Measurements from ENCODE around the gene TMEM234. TPM values are rescaled to one million over a fixed set of nuclear protein-coding genes. Genes with fewer than 3 reads are reported as not detected.

Gene TMEM234
- total and polyA plus RNA-seq, 2 of the 4 experiments (the other 2 are of a cell fraction), result 10.8 to 22.7 TPM

DNA sequence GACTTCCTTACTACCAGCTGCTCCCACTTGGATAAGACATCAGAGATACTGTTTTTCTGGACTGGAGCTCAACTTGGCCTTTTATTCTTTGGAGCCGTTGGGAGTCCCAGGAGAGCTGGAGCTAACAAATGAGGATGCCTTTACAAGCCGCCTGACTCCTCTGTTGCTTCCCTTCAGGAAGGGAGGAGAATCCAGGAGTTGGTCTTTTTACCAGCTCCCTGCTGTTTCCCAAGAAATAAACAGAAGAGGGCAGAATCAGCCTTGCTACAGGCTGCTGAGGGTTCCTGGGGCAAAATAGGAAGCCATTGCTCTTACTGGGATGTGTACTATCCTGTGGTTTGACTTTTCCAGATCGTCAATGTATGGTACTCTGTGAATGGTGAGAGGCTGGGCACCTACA lies 1.5 kb upstream of the TMEM234 start:
- Histone ChIP-seq H3K9ac (ENCODE audit: low read depth, low read length) (no peak overlapping the region), H3K23ac (ENCODE audit: low read depth, low read length) (0 out of 2 replicates have a peak overlapping the region, but pooled peaks have one; percentile 18), H2AK9ac (replicated peaks; ENCODE audit: low read depth, low read length, poor library complexity) (no peak overlapping the region), H4K5ac (ENCODE audit: low read depth, low read length) (no peak overlapping the region), H2BK120ac (ENCODE audit: low read depth, low read length) (no peak overlapping the region), H2AK5ac (ENCODE audit: low read depth, low read length) (no peak overlapping the region), H2BK15ac (ENCODE audit: low read depth, low read length) (no peak overlapping the region), H3K9me3 (ENCODE audit: control insufficient read depth, insufficient read depth, low read length) (no peaks in the 10 kb centered on the region), H3K4me1 (ENCODE audit: control insufficient read depth, insufficient read depth, low read length) (peaks cover 12% of the 10 kb centered on the region), H2AFZ (replicated peaks; ENCODE audit: low read length, poor library complexity) (no peak overlapping the region), H4K91ac (ENCODE audit: insufficient read depth, low read depth, low read length) (no peak overlapping the region), H3K18ac (ENCODE audit: low read depth, low read length) (no peak overlapping the region), H3K4ac (ENCODE audit: low read depth, low read length) (no peak overlapping the region), H4K20me1 (ENCODE audit: insufficient read depth, low read length) (0 out of 2 replicates have a peak, but pooled peaks cover 10% of the 10 kb centered on the region), H3K4me2 (ENCODE audit: low read depth, low read length) (peak overlapping the region; percentile 13; the same call in 1 of the 2 replicates), H3K27me3 (ENCODE audit: control insufficient read depth, insufficient read depth, low read length) (no peaks in the 10 kb centered on the region), H3K79me1 (ENCODE audit: low read depth in 1 of 2, low read length in 2 of 2) (peaks cover 37 to 75% of the 10 kb centered on the region in 2 experiments), H3K4me3 (ENCODE audit: insufficient read depth, low read depth, low read length) (no peak overlapping the region), H3K9me1 (ENCODE audit: insufficient read depth, low read length) (peaks cover 16% of the 10 kb centered on the region), H3K27ac (ENCODE audit: insufficient read depth, low read length) (no peak overlapping the region), H3K36me3 (ENCODE audit: control insufficient read depth, insufficient read depth, low read length) (peaks cover 39% of the 10 kb centered on the region), H3K14ac (replicated peaks; ENCODE audit: low read depth, low read length) (no peak overlapping the region), H2BK5ac (ENCODE audit: low read depth, low read length, poor library complexity, severe bottlenecking) (no peak overlapping the region), H4K8ac (ENCODE audit: low read depth in 2 of 2, low read length in 2 of 2) (0 out of 4 replicates have a peak overlapping the region, but pooled peaks of 1 of the 2 experiments have one; percentile 47), H2BK20ac (ENCODE audit: low read depth, low read length) (no peak overlapping the region), H3K56ac (ENCODE audit: extremely low read depth, insufficient read depth, low read length) (no peak overlapping the region)
- TF ChIP-seq RCOR1 (IDR thresholded peaks at IDR 0.05; ENCODE audit: insufficient replicate concordance, low read length) (no peak), CEBPB (IDR thresholded peaks at IDR 0.05; ENCODE audit: low read depth, low read length) (no peak), BHLHE40 (IDR thresholded peaks at IDR 0.05; ENCODE audit: low read depth, low read length) (no peak), CHD1 (IDR thresholded peaks at IDR 0.05; ENCODE audit: low read depth, low read length) (no peak), SMC3 (IDR thresholded peaks at IDR 0.05; ENCODE audit: low read depth, low read length) (no peak), MAFK (IDR thresholded peaks at IDR 0.05; ENCODE audit: low read depth, low read length) (no peak), FOS (IDR thresholded peaks at IDR 0.05; ENCODE audit: low read depth, low read length) (no peak), NFE2L2 (IDR thresholded peaks at IDR 0.05; ENCODE audit: low read depth, low read length) (no peak), POLR2A (IDR thresholded peaks at IDR 0.05; ENCODE audit: low read depth, low read length) (no peak), RFX5 (IDR thresholded peaks at IDR 0.05; ENCODE audit: low read depth, low read length) (no peak), MXI1 (IDR thresholded peaks at IDR 0.05; ENCODE audit: borderline replicate concordance, low read depth, low read length) (no peak), RAD21 (IDR thresholded peaks at IDR 0.05; ENCODE audit: low read length) (no peak), MAZ (IDR thresholded peaks at IDR 0.05; ENCODE audit: borderline replicate concordance, low read depth, low read length) (no peak)
- TF ChIP-seq, protein P1, sequence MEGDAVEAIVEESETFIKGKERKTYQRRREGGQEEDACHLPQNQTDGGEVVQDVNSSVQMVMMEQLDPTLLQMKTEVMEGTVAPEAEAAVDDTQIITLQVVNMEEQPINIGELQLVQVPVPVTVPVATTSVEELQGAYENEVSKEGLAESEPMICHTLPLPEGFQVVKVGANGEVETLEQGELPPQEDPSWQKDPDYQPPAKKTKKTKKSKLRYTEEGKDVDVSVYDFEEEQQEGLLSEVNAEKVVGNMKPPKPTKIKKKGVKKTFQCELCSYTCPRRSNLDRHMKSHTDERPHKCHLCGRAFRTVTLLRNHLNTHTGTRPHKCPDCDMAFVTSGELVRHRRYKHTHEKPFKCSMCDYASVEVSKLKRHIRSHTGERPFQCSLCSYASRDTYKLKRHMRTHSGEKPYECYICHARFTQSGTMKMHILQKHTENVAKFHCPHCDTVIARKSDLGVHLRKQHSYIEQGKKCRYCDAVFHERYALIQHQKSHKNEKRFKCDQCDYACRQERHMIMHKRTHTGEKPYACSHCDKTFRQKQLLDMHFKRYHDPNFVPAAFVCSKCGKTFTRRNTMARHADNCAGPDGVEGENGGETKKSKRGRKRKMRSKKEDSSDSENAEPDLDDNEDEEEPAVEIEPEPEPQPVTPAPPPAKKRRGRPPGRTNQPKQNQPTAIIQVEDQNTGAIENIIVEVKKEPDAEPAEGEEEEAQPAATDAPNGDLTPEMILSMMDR (conservative IDR thresholded peaks at IDR 0.05; ENCODE audit: low read depth, low read length), result no peak
- TF ChIP-seq, protein P2, sequence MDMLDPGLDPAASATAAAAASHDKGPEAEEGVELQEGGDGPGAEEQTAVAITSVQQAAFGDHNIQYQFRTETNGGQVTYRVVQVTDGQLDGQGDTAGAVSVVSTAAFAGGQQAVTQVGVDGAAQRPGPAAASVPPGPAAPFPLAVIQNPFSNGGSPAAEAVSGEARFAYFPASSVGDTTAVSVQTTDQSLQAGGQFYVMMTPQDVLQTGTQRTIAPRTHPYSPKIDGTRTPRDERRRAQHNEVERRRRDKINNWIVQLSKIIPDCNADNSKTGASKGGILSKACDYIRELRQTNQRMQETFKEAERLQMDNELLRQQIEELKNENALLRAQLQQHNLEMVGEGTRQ (IDR thresholded peaks at IDR 0.05; ENCODE audit: low read depth, low read length), result no peak
- TF ChIP-seq, protein P3, sequence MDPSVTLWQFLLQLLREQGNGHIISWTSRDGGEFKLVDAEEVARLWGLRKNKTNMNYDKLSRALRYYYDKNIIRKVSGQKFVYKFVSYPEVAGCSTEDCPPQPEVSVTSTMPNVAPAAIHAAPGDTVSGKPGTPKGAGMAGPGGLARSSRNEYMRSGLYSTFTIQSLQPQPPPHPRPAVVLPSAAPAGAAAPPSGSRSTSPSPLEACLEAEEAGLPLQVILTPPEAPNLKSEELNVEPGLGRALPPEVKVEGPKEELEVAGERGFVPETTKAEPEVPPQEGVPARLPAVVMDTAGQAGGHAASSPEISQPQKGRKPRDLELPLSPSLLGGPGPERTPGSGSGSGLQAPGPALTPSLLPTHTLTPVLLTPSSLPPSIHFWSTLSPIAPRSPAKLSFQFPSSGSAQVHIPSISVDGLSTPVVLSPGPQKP (IDR thresholded peaks at IDR 0.05; ENCODE audit: borderline replicate concordance, low read depth, low read length), result no peak
- intact Hi-C loops (cut with micrococcal nuclease) (loop anchor here (5.0 kb wide), 1 partner anchor 69 kb away; the partner anchor contains the start of gene HDAC1), dilution Hi-C loops (cut with HindIII; ENCODE audit: low sequenced_read_pairs, unreplicated experiment) (no loop called here), in situ Hi-C loops (cut with MboI; ENCODE audit: low sequenced_read_pairs) (no loop called here)
- CTCF ChIA-PET, result no interaction called here
- POLR2A ChIA-PET (ENCODE audit: unreplicated experiment), result no interaction called here
- DNase-seq (no peak), ATAC-seq (ENCODE audit: low read depth) (no peak)
- no TSS peak for BruUV-seq (replicated peaks)
- WGBS, 2 experiments (ENCODE audit: extremely low coverage in 2 of 2, insufficient read length in 1 of 2), result 100% methylated on average over 2 of the region's 3 CpGs; no CpG with 5 or more reads in 1 of the 2 experiments
